ENCODE measurements around the gene RASA3.

Gene RASA3

DNA sequence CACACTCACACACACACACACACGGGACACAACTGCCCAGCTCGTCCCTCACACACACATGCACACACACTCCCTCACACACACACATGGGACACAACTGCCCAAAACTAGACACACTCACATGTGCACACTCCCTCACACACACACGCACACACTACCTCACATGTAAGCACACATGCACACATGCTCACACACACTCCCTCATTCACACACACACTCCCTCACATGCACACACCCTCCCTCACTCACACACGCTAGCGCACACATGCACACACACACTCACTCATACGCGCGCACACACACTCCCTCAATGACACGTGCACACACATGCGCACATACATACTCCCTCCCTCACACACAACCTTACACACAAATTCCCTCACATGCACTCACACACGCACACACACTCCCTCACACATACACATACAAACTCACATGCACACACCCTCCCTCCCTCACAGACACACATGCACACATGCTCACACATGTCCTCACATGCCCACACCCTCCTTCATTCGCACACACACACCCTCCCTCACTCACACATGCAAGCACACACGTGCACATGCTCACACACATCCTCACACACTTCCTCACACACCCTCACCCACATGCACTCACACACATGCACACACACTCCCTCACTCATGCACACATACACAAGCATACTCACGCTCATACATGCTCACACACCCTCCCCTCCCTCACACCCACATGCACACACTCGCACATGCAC, 9.0 kb upstream of the RASA3 start:
- DNase-seq (ENCODE audit: low read depth, low spot score): no peak
- H3K4me3 ChIP-seq (ENCODE audit: low read depth, low read length): no peak overlapping the region

DNA sequence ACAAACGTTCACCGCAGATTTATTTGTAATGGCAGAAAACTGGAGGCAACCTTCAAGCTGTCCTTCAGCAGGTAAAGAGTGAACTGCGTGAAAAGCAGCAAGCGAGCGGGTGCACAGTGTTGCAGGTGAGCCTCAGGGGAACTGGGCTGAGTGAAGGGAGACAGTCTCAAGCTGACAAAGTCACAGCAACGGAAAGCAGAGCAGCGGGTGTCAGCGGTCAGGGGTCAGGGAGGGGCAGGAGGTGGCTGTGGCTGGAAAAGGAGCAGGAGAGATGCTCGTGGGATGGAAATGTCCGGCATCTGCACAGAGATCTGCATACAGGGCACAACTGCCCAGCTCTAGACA, 8.5 kb upstream of the RASA3 start:
- in situ Hi-C loops (cut with HindIII; ENCODE audit: low sequenced_read_pairs): no loop called here
- DNase-seq (ENCODE audit: low read depth, low spot score): no peak
- no peak overlapping the region for H3K4me3 ChIP-seq (ENCODE audit: low read depth, low read length)
- TF ChIP-seq CTCF (IDR thresholded peaks at IDR 0.05; ENCODE audit: low read depth, low read length): no peak

More for the DNA sequence above, 9.0 kb upstream of the RASA3 start:
- TF ChIP-seq CTCF (IDR thresholded peaks at IDR 0.05; ENCODE audit: low read depth, low read length): no peak
- in situ Hi-C loops (cut with HindIII; ENCODE audit: low sequenced_read_pairs): no loop called here

DNA sequence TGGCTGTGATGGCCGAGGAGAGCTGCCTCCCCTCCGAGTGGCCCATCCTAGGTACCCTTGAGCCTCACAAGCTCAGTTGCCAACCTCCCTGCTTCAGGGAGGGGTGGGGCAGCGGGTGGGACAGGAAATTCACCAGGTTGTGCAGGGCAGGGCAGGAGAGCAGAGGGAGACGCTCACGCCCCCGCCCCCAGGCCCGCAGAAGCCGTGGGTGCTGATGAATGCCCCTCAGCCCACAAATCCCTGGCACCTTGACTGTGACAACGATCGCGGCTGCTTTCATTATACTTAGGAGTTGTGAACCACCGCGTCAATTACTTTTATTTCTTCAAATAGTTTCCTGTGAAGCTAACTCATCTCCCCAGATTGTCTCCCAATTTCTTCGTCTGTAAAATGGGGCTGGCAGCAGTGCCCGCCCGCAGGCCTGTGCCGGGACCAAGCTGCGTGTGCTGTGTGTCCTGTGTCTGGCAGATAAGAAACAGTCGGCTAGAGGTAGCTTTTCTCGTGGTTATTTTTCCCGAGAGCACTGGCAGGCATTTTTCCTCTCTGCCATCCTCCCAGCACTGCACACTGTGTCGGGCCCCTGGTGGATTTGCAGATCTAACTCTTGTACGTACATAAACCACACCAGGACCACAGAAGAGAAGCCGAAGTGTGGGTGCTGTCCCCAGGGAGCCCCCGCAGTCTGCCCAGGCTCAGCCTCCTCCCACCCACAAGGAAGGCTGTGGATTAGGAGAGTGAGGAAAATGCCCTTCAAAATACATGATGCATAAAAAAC, 7.9 kb upstream of the RASA3 start:
- DNase-seq (ENCODE audit: low read depth, low spot score): no peak
- in situ Hi-C loops (cut with HindIII; ENCODE audit: low sequenced_read_pairs): no loop called here
- H3K4me3 ChIP-seq (ENCODE audit: low read depth, low read length): no peak overlapping the region
- no peak for TF ChIP-seq CTCF (IDR thresholded peaks at IDR 0.05; ENCODE audit: low read depth, low read length)

GRCh38 chr13:114136576-114136975, 4.2 kb upstream of the RASA3 start:
- in situ Hi-C loops (cut with HindIII; ENCODE audit: low sequenced_read_pairs): no loop called here
- TF ChIP-seq CTCF (IDR thresholded peaks at IDR 0.05; ENCODE audit: low read depth, low read length): no peak
- no peak for DNase-seq (ENCODE audit: low read depth, low spot score)
- H3K4me3 ChIP-seq (ENCODE audit: low read depth, low read length): no peak overlapping the region

- no peak for DNase-seq (ENCODE audit: low read depth, low spot score)
- H3K4me3 ChIP-seq (ENCODE audit: low read depth, low read length): no peak overlapping the region
- no peak for TF ChIP-seq CTCF (IDR thresholded peaks at IDR 0.05; ENCODE audit: low read depth, low read length)
- in situ Hi-C loops (cut with HindIII; ENCODE audit: low sequenced_read_pairs): no loop called here
Measured at GRCh38 chr13:114135731-114136171, 3.3 kb upstream of the RASA3 start.

DNA sequence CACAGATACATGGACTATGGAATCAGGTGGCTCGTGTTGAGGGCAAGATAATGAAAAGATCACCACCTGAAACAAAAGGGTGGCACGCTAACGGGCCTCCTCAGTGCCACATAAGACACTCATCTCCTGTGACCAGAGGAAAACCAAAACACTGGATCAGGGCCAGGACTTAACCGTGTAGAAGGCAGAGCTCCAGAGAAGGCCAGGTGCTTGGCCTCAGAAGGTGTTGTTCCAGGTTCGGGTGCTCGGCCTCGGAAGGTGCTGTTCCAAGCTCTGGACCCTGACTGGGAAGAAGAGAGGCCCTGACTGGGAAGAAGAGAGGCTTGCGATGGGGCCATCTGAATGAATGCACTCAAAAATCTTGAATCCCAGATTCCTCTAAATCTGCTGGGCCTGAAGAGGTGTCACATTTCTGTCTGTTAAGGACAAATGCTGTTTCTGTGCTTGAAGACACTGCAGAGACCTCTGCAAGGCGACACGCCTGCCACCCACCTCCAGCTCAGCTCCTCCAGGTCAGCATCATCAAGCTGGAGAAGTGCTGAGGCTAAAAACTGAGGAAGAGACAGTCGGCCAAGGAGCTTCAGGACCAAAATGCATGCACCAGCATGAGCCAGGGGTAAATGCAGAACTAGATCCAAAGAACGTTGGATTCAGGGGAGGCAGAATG, 2.7 kb upstream of the RASA3 start:
- no peak overlapping the region for H3K4me3 ChIP-seq (ENCODE audit: low read depth, low read length)
- in situ Hi-C loops (cut with HindIII; ENCODE audit: low sequenced_read_pairs): no loop called here
- no peak for DNase-seq (ENCODE audit: low read depth, low spot score)
- no peak for TF ChIP-seq CTCF (IDR thresholded peaks at IDR 0.05; ENCODE audit: low read depth, low read length)

Measured in astrocyte of the spinal cord (primary cell).